Esophagus squamous epithelium (tissue), 4 donors: Measurements from ENCODE around the gene SFTPB.

Experiments
- CTCF ChIP-seq, 6 experiments: fragments of 450-650 bp in 4 of 6; fragments of 200-600 bp in 2 of 6; sonication (generic) in 2 of 6; IDR thresholded peaks; one replicate each; pipeline ENCODE4 v1.5.1; 2016 to 2019; ENCODE audit warnings: antibody characterized with exemption in 6 of 6, mild to moderate bottlenecking in 4 of 6, moderate library complexity in 4 of 6
- POLR2A ChIP-seq, 4 donors: fragments of 450-650 bp; IDR thresholded peaks; one replicate each; pipeline ENCODE4 v1.6.1; 2017; ENCODE audit warnings: antibody characterized with exemption in 4 of 4, mild to moderate bottlenecking in 4 of 4, moderate library complexity in 3 of 4

GRCh38 chr2:85659324-85659981 lies 8.5 kb downstream of the SFTPB start:
- no peak for TF ChIP-seq POLR2A (IDR thresholded peaks at IDR 0.05)
- TF ChIP-seq CTCF (IDR thresholded peaks at IDR 0.05) = no peak
